Measurements from ENCODE around the gene KLHL29.

GRCh38 chr2:23487735-23488492 is 102.9 kb downstream of the KLHL29 start:
- TF ChIP-seq, protein P1, sequence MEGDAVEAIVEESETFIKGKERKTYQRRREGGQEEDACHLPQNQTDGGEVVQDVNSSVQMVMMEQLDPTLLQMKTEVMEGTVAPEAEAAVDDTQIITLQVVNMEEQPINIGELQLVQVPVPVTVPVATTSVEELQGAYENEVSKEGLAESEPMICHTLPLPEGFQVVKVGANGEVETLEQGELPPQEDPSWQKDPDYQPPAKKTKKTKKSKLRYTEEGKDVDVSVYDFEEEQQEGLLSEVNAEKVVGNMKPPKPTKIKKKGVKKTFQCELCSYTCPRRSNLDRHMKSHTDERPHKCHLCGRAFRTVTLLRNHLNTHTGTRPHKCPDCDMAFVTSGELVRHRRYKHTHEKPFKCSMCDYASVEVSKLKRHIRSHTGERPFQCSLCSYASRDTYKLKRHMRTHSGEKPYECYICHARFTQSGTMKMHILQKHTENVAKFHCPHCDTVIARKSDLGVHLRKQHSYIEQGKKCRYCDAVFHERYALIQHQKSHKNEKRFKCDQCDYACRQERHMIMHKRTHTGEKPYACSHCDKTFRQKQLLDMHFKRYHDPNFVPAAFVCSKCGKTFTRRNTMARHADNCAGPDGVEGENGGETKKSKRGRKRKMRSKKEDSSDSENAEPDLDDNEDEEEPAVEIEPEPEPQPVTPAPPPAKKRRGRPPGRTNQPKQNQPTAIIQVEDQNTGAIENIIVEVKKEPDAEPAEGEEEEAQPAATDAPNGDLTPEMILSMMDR (conservative IDR thresholded peaks at IDR 0.05; ENCODE audit: low read depth in 2 of 2): no peak
- TF ChIP-seq POLR2AphosphoS5 (IDR thresholded peaks at IDR 0.05; ENCODE audit: low read depth): no peak
- TF ChIP-seq CREB1 (CRISPR knock-in tag; IDR thresholded peaks at IDR 0.05; ENCODE audit: low read depth): no peak
- TF ChIP-seq, protein P2, sequence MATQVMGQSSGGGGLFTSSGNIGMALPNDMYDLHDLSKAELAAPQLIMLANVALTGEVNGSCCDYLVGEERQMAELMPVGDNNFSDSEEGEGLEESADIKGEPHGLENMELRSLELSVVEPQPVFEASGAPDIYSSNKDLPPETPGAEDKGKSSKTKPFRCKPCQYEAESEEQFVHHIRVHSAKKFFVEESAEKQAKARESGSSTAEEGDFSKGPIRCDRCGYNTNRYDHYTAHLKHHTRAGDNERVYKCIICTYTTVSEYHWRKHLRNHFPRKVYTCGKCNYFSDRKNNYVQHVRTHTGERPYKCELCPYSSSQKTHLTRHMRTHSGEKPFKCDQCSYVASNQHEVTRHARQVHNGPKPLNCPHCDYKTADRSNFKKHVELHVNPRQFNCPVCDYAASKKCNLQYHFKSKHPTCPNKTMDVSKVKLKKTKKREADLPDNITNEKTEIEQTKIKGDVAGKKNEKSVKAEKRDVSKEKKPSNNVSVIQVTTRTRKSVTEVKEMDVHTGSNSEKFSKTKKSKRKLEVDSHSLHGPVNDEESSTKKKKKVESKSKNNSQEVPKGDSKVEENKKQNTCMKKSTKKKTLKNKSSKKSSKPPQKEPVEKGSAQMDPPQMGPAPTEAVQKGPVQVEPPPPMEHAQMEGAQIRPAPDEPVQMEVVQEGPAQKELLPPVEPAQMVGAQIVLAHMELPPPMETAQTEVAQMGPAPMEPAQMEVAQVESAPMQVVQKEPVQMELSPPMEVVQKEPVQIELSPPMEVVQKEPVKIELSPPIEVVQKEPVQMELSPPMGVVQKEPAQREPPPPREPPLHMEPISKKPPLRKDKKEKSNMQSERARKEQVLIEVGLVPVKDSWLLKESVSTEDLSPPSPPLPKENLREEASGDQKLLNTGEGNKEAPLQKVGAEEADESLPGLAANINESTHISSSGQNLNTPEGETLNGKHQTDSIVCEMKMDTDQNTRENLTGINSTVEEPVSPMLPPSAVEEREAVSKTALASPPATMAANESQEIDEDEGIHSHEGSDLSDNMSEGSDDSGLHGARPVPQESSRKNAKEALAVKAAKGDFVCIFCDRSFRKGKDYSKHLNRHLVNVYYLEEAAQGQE (IDR thresholded peaks at IDR 0.05; ENCODE audit: unreplicated experiment): no peak
- no peak for TF ChIP-seq EZH2 (IDR thresholded peaks at IDR 0.05; ENCODE audit: low read depth, unreplicated experiment)
- no peak for TF ChIP-seq EZH2phosphoT487 (IDR thresholded peaks at IDR 0.05; ENCODE audit: unreplicated experiment)
- TF ChIP-seq JUNB (IDR thresholded peaks at IDR 0.05; ENCODE audit: unreplicated experiment): no peak
- TF ChIP-seq, protein P3, sequence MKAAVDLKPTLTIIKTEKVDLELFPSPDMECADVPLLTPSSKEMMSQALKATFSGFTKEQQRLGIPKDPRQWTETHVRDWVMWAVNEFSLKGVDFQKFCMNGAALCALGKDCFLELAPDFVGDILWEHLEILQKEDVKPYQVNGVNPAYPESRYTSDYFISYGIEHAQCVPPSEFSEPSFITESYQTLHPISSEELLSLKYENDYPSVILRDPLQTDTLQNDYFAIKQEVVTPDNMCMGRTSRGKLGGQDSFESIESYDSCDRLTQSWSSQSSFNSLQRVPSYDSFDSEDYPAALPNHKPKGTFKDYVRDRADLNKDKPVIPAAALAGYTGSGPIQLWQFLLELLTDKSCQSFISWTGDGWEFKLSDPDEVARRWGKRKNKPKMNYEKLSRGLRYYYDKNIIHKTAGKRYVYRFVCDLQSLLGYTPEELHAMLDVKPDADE (IDR thresholded peaks at IDR 0.05): no peak
- TF ChIP-seq STAT1 (IDR thresholded peaks at IDR 0.05; ENCODE audit: unreplicated experiment): no peak
- no peak for TF ChIP-seq ZNF114 (CRISPR knock-in tag; IDR thresholded peaks at IDR 0.05)
